HG02981 (cell line): ENCODE data around the gene MTRF1L.
"Not testable (repeated sequence)": the region's sequence is repeated elsewhere in the genome, so short reads cannot be mapped to it uniquely, and the experiment has no call there.

Experiments used
- ATAC-seq: cut with Tn5 transposase; IDR thresholded peaks from one replicate; pipeline ENCODE4 v1.9.1; 2021; ENCODE audit warnings: mild to moderate bottlenecking, moderate library complexity; ENCODE audit not compliant: unreplicated experiment

Gene MTRF1L

DNA sequence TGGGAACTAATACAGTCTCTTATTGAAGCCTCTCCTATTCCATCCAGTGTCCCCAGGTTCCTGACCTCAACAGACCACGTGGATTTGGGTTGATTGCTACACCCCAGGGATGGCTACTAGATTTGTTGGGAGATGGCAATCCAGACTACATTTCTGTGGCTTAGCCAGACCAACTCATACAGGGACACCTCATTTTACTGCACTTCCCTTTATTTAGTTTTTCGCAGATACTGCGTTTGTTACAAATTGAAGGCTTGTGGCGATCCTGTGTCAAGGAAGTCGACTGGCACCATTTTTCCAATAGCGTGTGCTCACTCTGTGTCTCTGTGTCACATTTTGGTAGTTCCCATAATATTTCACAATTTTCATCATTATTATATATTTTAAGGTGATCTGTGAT, 10.3 kb upstream of the MTRF1L start:
- no peak for ATAC-seq

DNA sequence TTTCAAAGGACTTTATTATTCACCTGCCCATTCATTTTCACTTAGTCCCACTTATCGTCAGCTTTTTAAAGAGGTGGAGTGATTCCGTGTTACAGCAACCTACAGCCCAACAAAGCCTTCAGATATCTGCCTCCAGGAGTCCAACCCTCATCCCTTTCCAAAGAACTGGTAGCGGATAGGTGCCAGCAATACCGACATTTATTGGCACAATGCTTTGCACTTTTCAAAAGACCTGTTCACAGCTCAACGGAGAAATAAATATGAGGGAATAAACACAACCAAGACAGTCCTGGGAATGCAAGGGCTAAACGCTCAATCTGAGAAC, 819 bp upstream of the MTRF1L start:
- ATAC-seq, result peak; percentile 3

DNA sequence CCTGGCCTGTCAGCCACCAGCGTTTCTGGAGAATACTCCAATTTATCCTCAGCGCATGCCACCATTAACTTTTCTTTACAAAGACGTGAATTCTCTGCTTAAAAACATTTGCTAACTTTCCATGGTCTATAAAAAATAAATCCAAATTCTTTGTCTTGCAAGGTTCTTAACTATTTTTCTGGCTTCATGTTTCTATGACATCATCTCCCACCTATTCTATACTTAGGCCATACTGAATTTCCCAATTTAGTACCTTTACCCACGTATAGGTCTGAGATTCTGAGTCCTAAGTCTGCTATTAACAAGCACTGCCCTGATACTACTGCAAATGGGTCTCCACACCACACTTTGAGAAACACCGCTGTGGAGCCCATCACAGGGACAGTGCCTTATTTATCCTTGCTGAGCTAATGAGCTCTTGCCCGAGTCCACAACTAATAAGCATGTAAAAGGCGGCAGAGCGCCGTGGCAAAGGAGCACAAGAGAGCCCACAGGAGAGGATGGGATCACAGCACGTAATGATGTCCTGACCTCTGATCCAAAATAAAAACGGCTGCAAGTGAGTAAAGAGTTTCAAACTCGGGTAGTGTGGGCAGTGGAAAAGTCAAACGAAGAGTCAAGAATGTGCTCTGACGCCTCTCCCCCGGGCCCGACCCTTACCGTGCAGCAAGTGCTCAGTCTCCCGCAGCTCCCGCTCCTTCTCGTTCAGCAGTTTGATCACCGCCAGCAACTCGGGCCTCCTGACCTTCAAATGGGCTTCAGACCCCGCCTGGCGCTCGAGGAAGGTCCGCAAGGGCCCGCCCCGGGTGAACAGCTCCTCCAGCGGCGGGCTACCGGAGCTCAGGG, 519 bp downstream of the MTRF1L start:
- ATAC-seq, result peak; percentile 20

DNA sequence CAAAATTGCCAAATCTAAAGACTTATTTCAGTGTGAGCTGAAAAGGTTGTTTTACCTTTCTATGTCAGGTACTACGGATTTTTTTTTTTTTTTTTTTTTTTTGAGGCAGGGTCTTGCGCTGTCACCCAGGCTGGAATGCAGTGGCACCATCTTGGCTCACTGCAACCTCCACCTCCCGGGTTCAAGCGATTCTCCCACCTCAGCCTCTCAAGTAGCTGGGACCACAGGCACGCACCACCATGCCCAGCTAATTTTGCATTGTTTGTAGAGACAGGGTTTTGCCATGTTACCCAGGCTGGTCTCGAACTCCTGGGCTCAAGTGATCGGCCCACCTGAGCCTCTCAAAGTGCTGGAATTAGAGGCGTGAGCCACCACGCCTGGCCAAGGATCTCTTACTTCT, 1.7 kb downstream of the MTRF1L start:
- ATAC-seq, result not testable (repeated sequence)

DNA sequence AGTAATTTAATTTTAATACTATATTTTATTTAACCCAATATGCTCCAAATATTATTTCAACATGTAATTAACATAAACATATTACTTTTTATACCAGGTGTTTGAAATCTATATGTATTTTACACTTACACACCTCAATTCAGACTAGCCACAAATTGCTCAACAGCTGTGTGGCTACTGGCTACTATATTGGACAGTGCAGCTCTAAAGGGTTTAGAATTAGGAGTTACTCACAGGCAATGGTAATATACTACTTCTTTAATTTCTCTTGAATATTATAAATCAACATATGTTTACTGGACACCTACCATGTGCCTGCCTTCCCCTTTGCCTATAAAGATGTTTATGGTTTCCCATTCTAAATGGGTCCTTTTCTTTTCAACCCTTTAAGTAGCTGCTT, 2.3 kb downstream of the MTRF1L start:
- ATAC-seq, result no peak

DNA sequence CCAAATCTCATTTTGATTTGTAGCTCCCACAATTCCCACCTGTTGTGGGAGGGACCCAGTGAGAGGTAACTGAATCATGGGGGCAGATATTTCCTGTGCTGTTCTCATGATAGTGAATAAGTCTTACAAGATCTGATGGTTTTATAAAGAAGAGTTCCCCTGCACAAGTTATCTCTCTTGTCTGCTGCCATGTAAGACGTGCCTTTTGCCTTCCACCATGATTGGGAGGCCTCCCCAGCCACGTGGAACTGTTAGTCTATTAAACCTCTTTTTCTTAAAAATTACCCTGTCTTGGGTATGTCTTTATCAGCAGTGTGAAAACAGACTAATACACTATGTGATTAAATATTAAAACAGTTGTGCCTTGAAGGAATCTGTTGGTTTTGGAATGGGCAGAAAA, 3.0 kb downstream of the MTRF1L start:
- not testable (repeated sequence) for ATAC-seq

DNA sequence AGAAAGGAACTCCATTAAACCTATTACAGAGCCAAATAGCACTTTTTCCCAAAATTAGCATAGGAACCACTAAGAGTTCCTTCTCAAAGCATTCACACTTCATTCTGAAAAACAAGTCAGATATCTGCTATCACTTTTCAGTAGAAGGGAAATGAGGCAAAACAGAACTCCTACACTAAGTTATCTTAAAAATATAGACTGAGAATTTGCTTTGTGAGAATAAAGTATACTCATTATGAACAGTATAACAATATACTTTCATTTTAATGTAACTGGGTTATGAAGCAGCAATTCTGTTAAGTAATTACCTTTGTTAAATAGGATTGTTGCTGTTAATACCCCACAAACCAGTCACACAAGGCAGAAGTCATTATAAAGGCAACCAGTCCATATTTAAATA, 8.7 kb downstream of the MTRF1L start:
- ATAC-seq, result no peak

DNA sequence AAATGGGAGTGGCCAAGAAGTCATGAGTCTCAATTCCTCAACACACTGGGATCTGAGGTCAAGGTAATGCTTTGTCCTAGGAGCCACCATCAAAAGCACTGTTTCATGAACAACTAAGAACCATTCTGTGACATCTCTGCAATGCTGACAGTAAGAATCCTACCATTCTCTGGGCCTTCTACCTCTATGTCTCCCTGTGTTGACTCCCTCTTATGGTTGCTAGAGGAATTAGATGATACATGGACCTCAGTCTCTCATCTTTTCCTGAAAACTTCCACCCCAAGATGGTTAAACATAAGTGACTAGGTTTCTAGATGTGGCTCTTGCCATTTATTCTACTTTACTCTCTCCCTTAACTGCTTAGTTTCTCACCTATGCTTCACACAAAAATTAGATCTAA, 9.1 kb downstream of the MTRF1L start:
- ATAC-seq, result peak; percentile 48

DNA sequence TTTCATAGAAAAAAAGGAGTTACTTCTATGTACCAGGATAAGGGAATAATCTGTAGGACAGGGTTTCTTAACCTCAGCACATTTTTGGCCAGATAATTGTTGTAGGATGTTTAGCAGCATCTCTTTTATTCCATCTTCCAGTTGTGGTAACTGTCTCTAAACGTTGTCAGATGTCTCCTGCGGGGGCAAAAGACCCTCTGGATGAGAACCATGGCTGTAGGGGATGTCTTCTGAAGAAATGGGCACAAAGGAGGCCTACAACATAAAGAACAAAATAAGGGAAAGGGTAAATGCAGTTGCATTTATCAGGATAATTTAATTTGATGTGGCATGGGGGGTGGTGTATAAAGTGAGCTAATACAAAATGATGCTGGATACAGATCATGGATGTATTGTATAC, 15.5 kb downstream of the MTRF1L start:
- ATAC-seq, result no peak

DNA sequence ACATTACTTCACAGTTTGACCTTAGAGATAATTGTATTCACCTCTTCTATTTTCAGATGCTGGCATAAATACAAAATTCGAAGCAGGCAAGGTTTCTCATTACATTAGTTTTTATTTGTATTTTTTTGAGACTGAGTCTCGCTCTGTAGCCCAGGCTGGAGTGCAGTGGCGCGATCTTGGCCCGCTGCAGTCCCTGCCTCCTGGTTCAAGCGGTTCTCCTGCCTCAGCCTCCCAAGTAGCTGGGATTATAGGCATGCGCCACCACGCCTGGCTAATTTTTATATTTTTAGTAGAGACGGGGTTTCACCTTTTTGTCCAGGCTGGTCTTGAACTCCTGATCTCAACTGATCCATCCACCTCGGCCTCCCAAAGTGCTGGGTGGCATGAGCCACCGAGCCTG, 17.2 kb downstream of the MTRF1L start:
- not testable (repeated sequence) for ATAC-seq

DNA sequence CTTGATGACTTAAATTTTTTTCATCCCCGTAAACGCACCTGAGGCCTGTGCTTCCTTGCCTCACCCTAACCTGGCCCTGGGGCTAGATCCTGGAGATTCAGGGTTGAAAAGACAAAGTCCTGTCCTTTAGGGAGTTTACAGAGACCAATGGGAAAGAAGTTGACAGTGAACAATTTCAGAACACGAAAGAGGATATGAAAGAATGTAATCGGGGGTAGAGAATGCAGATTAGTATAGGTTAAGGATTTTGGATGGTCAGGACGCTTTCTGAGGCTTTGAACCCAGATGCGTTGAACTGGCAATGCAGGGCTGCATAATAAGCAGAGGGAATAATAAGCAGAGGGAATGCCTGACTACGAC, 18.0 kb downstream of the MTRF1L start:
- peak; percentile 27 for ATAC-seq

DNA sequence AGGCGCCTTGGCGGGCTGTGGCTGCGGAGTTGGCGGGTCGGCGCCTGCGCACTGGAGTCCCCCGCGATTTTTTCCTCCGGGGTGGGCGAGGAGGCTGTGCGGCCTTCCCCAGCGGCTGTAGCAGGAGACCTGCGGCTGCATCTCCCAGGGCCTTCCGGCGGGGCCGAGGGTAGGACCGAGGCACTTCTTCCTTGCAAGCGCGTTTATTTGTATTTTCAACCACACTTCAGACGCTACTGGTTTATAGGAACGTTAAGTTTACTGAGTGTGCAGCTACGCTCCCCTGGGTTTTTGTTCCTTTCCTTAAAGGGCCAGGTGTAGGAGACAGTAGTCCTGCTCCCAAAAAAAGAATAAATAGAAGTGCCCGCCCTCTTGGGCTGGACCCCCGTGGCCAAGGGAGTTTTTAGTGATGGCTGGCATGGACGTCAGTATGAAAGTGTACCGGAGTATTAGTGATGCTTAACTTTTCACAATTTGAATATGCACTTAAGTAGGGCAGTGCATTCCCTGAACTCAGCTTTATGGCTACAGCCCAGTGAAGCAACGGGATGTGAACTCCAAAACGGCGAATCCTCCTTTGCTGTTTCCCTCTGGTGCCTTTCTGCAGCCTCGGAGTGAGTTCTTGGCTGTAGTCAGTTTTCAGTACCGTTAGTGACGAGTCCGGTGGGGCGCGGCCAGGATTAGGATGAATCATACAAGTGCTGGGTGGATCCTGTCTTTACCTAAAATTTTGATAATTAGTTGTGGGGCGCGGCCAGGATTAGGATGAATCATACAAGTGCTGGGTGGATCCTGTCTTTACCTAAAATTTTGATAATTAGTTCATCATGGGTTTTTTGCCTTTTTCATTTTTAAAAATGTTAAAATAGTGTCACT, 18.6 kb downstream of the MTRF1L start:
- ATAC-seq, result peak; percentile 18

DNA sequence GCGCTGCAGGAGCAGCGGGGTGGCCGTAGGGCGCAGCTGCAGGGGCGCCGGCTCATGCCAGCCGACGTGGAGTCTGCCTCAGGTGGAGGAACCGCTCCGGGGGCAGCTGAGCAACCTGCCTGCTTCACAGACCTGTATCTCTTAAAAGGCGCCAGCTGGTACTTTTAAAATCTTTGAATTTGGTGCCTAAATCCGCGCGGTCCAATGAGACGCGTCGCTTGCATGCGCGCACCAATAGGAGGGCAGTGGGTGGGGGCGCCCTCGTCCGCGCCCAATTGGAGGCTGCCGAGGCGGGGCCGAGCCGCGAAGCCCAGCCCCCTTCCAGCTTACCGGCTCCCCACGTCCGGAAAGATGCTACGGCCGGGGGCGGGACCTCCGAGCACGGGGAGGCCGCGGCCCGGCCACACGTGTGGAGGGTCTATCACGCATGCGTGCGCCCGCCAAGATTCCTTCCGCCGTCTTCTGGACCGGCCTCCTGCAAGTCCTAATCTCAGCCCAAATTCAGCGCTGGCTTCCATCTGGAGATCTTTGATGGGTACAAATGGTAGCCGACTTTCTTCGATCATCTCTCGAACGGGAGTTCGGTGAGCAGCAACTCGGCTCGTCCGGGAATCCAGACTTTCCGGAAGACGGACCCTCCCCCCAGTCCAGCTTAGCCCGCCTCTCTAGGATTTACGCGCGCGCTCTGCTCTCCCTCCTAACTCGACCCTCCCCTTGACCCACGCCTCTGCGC, 19.4 kb downstream of the MTRF1L start, which contains the start of gene FBXO5:
Gene FBXO5, minus strand, starts transcription at position 138 of the 733 bp plus-strand sequence. Its CDS starts 82 bp downstream, at position 56.
- ATAC-seq, result peak; percentile 86

DNA sequence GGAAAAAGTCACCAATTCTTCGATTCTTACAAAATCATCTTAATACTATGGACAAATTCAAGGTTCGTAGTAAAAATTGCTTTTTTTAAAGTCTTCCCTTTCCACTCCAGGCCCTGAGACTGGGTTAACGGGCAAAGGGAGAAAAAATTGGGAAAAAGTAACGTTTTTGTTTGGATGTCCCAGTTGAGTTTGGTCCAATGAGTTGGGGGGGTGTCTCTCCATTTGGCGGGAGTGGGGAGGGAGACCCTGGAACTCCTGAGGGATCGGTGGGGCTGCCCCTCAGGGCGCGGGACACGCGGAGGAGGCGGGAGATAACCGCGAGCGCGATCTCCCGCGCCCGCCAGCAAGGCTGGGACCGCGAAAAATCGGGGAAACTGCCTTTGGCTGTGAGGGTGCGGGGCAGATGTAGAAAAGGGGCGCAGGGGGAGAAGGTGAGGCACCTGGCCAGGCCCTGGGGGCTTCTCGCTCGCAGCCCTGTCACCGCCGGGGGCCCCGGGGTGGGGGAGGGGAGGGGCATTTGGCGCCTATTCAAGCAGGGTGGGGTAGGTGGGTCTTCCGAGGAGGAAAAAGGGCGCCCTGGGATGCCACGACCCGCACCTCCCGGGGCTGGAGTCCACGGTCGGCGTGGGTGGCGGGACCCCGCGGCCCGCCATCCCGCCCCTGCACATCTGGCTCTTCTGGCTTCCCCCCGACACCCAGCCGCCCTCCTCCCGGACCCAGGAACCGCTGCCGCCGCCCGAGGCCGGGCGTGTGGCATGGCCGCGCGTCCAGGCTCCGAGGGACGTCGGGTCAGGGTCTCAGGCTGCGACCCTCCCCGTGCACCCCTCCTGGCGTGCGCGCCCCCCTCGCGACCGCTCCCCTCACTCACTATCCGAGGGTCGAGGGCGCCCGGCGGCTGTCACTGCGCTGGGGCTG, 20.3 kb downstream of the MTRF1L start:
- ATAC-seq, result no peak

DNA sequence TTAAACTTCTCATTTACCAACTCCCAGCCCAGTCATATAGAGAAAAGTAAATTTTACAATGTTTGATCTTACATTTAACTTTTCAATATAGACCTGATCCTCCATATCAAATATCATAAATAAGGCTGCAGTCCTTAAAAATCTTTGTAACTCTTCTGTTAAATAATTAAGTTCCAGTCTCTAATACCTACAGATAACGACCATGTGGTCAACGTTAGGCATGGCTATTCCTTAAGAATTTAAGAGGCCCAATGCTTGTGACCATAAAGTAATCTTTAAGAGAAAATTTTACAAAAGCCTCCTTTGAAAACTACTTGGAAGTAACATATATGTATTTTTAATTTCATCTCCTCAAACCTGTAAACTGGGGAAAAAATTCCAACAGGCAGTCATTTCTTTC, 21.3 kb downstream of the MTRF1L start:
- ATAC-seq, result no peak

DNA sequence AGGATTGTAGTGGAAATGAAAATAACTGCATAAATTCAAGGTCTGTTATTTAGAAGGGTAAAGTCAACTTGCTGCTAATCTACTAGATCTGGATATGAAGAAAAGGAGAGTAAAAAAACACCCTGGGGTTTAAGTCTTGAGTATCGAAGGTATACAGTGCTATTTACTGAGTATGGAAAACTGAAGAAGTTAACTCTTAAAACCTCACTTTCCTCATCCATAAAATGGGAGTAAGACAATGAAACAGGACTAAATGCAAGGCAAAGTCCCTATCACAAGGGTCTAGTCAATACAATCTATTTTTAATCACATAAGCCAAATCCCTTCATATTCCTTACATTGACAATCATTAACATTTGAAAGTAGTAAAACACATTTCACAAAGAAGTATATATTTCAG, 21.9 kb downstream of the MTRF1L start:
- ATAC-seq, result no peak

DNA sequence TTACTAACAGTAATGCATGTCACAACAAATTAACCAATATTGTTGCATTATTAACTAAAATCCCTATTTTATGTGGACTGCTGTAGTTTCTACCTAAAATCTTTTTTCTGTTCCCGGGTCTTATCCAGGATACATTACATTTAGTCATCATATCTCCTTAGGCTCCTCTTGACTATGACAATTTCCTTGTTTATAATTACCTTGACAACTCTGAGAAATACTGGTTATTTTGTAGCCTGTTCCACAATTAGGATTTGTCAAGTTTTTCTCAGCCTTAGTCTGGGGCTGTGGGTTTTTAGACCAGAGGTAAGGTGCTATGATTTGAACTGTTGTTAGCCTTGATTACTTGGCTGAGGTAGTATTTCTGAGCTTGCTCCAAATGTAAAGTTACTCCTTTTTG, 23.4 kb downstream of the MTRF1L start:
- no peak for ATAC-seq

DNA sequence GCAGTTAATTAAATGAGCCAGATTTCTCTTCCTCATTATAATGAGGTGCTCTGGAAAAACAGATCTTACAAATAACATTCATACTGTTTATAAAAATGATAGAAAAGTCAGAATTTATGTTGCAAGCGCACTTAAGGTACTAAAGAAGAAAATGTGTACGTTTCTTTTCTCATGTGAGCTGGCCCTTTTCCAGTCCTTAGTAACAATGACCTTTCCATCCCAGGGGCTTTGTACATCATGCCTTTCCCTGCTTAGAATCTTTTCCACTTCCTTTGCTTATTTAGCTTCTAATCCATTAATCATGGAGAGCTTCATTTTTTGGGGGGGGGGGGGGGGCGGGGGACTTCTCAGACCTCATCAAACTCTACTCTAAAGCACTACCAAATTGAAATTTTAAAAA, 24.5 kb downstream of the MTRF1L start:
- no peak for ATAC-seq

DNA sequence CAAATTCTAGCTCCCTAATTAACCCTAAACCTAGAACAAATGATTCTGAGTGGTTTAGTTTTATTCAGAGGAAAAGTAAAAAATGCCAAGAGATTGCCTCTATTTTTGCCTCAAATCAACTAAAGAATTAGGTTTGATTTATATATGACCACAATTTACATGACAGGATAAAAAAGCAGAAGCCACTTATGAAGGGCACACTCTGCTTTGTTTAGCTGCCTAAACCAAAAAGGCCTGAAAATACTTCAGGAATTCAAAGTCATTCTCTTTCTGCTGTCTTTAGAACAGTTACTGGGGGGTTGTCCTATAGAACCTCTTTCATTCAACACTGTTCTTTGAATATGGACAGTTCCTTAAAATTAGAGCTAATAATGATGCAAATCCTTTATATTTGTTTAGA, 25.0 kb downstream of the MTRF1L start:
- no peak for ATAC-seq

DNA sequence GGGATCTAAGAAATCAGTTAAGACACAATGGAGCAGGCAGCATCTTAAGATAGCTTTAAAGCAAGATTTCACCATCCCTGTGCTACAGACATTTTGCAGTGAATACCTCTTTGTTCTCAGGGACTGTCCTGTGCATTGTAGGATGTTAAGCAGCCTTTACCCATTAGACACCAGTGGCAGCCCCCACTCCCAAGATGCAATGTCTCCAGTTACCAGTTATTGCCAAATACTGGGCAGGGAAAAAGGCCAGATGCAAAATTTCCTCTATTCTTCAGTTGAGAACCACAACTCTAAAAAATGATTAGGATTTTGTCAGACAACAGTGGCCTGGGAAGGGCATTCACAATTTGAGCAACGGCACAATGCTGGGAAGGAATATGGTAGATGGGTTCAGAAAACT, 25.8 kb downstream of the MTRF1L start:
- ATAC-seq, result no peak
